GM12878 (cell line): ENCODE measurements around the gene RUNX3. TPM values are rescaled to one million over a fixed set of nuclear protein-coding genes. Genes with fewer than 3 reads are reported as not detected.
A peak's percentile ranks its signal among the peaks of the same experiment; 100 is the strongest.

Experiments used
- BCL3 ChIP-seq: IDR thresholded peaks from 2 replicates; pipeline ENCODE4 v1.6.1; 2011; ENCODE audit warnings: borderline replicate concordance, low read depth, mild to moderate bottlenecking, moderate library complexity, low read length; ENCODE audit not compliant: insufficient read depth, poor library complexity, severe bottlenecking
- CHD2 ChIP-seq: IDR thresholded peaks from 2 replicates; pipeline ENCODE4 v1.6.1; 2011; ENCODE audit warnings: low read depth, low read length, improper control_type of control experiment, borderline replicate concordance
- ESRRA ChIP-seq: IDR thresholded peaks from 2 replicates; pipeline ENCODE4 v1.6.1; 2012; ENCODE audit warnings: mild to moderate bottlenecking, low read length, improper control_type of control experiment
- IRF4 ChIP-seq: IDR thresholded peaks from 2 replicates; pipeline ENCODE4 v1.6.1; 2011; ENCODE audit warnings: low read depth, low read length
- JUNB ChIP-seq: IDR thresholded peaks from 2 replicates; pipeline ENCODE4 v1.6.1; 2016; ENCODE audit warnings: antibody characterized with exemption, mild to moderate bottlenecking
- MXI1 ChIP-seq: fragments of 150-350 bp; IDR thresholded peaks from 2 replicates; pipeline ENCODE4 v1.6.1; 2011; ENCODE audit warnings: low read depth, mild to moderate bottlenecking, inconsistent platforms, low read length, improper control_type of control experiment
- NFYA ChIP-seq: IDR thresholded peaks from 2 replicates; pipeline ENCODE4 v1.6.1; 2011; ENCODE audit warnings: low read depth, mild to moderate bottlenecking, low read length, improper control_type of control experiment, borderline replicate concordance
- NR2C1 ChIP-seq: fragments of 450-650 bp; IDR thresholded peaks from 2 replicates; pipeline ENCODE4 v1.6.1; 2017; ENCODE audit warnings: antibody characterized with exemption, mild to moderate bottlenecking, moderate library complexity
- NR2F1 ChIP-seq: fragments of 450-650 bp; conservative IDR thresholded peaks from 2 replicates; pipeline ENCODE4 v1.6.1; 2017; ENCODE audit warnings: mild to moderate bottlenecking
- POLR2A ChIP-seq: IDR thresholded peaks from 2 replicates; pipeline ENCODE4 v1.6.1; 2011; ENCODE audit warnings: low read depth, mild to moderate bottlenecking, low read length
- RAD51 ChIP-seq: fragments of 450-650 bp; IDR thresholded peaks from 2 replicates; pipeline ENCODE4 v1.6.1; 2016; ENCODE audit warnings: moderate library complexity, mild to moderate bottlenecking, inconsistent platforms
- RELB ChIP-seq: fragments of 450-650 bp; IDR thresholded peaks from 2 replicates; pipeline ENCODE4 v1.6.1; 2017; ENCODE audit warnings: low read depth, mild to moderate bottlenecking, moderate library complexity
- STAT1 ChIP-seq: fragments of 450-650 bp; conservative IDR thresholded peaks from 2 replicates; pipeline ENCODE4 v1.6.1; 2014; ENCODE audit warnings: antibody characterized with exemption, mild to moderate bottlenecking
- TCF12 ChIP-seq: IDR thresholded peaks from 2 replicates; pipeline ENCODE4 v1.6.1; 2011; ENCODE audit warnings: low read depth, mild to moderate bottlenecking, low read length
- TCF3 ChIP-seq: IDR thresholded peaks from 2 replicates; pipeline ENCODE4 v1.6.1; 2012; ENCODE audit warnings: low read depth, mild to moderate bottlenecking, low read length, borderline replicate concordance; ENCODE audit not compliant: insufficient read depth
- USF2 ChIP-seq: IDR thresholded peaks from 2 replicates; pipeline ENCODE4 v1.6.1; 2011; ENCODE audit warnings: low read depth, low read length, improper control_type of control experiment, borderline replicate concordance
- ZNF592 ChIP-seq: fragments of 450-650 bp; IDR thresholded peaks from 2 replicates; pipeline ENCODE4 v1.6.1; 2017; ENCODE audit warnings: mild to moderate bottlenecking, moderate library complexity
- ZSCAN29 ChIP-seq: fragments of 450-650 bp; IDR thresholded peaks from 2 replicates; pipeline ENCODE4 v1.6.1; 2017; ENCODE audit warnings: mild to moderate bottlenecking, moderate library complexity
- polyA plus RNA-seq, 11 experiments: library from polyadenylated mRNA; depleted of rRNA in 4 of 11; unstranded in 6 of 11; stranded (reverse) in 5 of 11; fragments of >200 nt; fragmentation: Nextera tagmentation in 4 of 11; fragmentation: Illumina TruSeq in 1 of 11; extraction: Ambion mirVana in 4 of 11; extraction: Trizol in 1 of 11; gene quantifications; 1 replicate in 1 of 11; 2 replicates in 10 of 11; pipeline versions ENCODE4 v1.2.1 to v1.2.3, GENCODE V29; 2011 to 2016; ENCODE audit warnings: inconsistent platforms in 2 of 11, missing spikeins in 2 of 11, low read depth in 1 of 11
- total RNA-seq, 4 experiments: library from RNA; depleted of rRNA in 3 of 4; stranded (reverse); fragments of >200 nt in 3 of 4; fragmentation: Illumina TruSeq in 1 of 4; extraction: Trizol in 1 of 4; gene quantifications; 2 replicates each; pipeline versions ENCODE4 v1.2.1 to v1.2.3, GENCODE V29; 2013 to 2021

Gene RUNX3
- total and polyA plus RNA-seq, 10 of the 15 experiments (the other 5 are each of a cell fraction or from before 2014, with no cell fraction given) = 19.0 to 151 (median 31.4) TPM

- TF ChIP-seq USF2 (no peak; the same call in 1 of the 2 replicates), TCF3 (peak; percentile 7; the same call in 1 of the 2 replicates), STAT1 (no peak), BCL3 (peak; percentile 94), ZNF592 (no peak), RAD51 (no peak), NR2F1 (no peak), ZSCAN29 (no peak), CHD2 (peak; percentile 48; the same call in 1 of the 2 replicates), NFYA (no peak), MXI1 (no peak), TCF12 (no peak), ESRRA (no peak), IRF4 (no peak), POLR2A (peak; percentile 77), NR2C1 (no peak), RELB (0 out of 2 replicates have a peak, but pooled peaks have one; percentile 12), JUNB (no peak)
These were observed 30.2 kb downstream of the RUNX3 start (continued) for GRCh38 chr1:24899581-24900485.
